Endothelial cell of umbilical vein (primary cell): ENCODE measurements around the gene CEP250. TPM values are rescaled to one million over a fixed set of nuclear protein-coding genes. Genes with fewer than 3 reads are reported as not detected.

Experiments
- BruUV-seq: library from RNA; stranded (reverse); fragments of 400-500 nt; replicated peaks from 2 replicates; lab custom pipeline; 2021; lab: Mats Ljungman, UMichigan
- CTCF ChIA-PET: fragments of 300-600, 350-600 bp; sonication (Branson Sonifier 250); formaldehyde crosslinking; loops from one replicate; lab custom pipeline; 2021; ENCODE audit warnings: antibody characterized with exemption, inconsistent platforms; lab: Charles Lee
- POLR2A ChIA-PET: fragments of 300-600, 350-600 bp; sonication (Branson Sonifier 250); formaldehyde crosslinking; loops from one replicate; lab custom pipeline; 2021; ENCODE audit warnings: antibody characterized with exemption, inconsistent platforms; lab: Charles Lee
- DNase-seq: peaks from one replicate; pipeline ENCODE4 v3.0.0-alpha.2; 2011; ENCODE audit warnings: low read depth, low spot score
- FAIRE-seq: peaks from 2 replicates; lab custom pipeline; 2011; peaks lifted over from hg19 to GRCh38; lab: Jason Lieb, UNC
- H2AFZ ChIP-seq: 2 replicates; pipeline ENCODE4 v1.6.0; 2012; ENCODE audit warnings: low read depth, low read length, control low read depth, inconsistent platforms
- H3K27ac ChIP-seq: 2 replicates; pipeline ENCODE4 v1.5.1; 2011; ENCODE audit warnings: low read depth, mild to moderate bottlenecking, control low read depth, low read length, moderate library complexity; ENCODE audit not compliant: insufficient read depth
- H3K27me3 ChIP-seq, 2 experiments: 2 replicates each; pipeline versions ENCODE4 v1.6.0 to v1.6.1; 2011; ENCODE audit warnings: low read length in 2 of 2, mixed read lengths in 1 of 2; ENCODE audit not compliant: control insufficient read depth in 2 of 2, insufficient read depth in 2 of 2
- H3K36me3 ChIP-seq, 2 experiments: 2 replicates in 1 of 2; 3 replicates in 1 of 2; pipeline ENCODE4 v1.5.1; 2011; ENCODE audit warnings: low read length in 2 of 2, mild to moderate bottlenecking in 1 of 2, moderate library complexity in 1 of 2; ENCODE audit not compliant: control insufficient read depth in 2 of 2, insufficient read depth in 2 of 2; ENCODE audit errors: extremely low read depth in 1 of 2
- H3K4me1 ChIP-seq: 3 replicates; pipeline ENCODE4 v1.5.1; 2011; ENCODE audit warnings: mild to moderate bottlenecking, low read length; ENCODE audit not compliant: control insufficient read depth, insufficient read depth; ENCODE audit errors: extremely low read depth
- H3K4me2 ChIP-seq: 2 replicates; pipeline ENCODE4 v1.6.1; 2011; ENCODE audit warnings: low read length, control low read depth, mixed read lengths; ENCODE audit not compliant: insufficient read depth
- H3K4me3 ChIP-seq, 3 experiments: fragments of 200-600 bp in 1 of 3; sonication (generic), shearing (Covaris generic) in 1 of 3; replicated peaks in 1 of 3; 2 replicates each; pipeline ENCODE4 v1.5.1; 2011 to 2016; ENCODE audit warnings: control low read depth in 3 of 3, low read length in 3 of 3, mild to moderate bottlenecking in 2 of 3, inconsistent platforms in 1 of 3, low read depth in 1 of 3, moderate library complexity in 1 of 3; ENCODE audit not compliant: insufficient read depth in 1 of 3
- H3K79me2 ChIP-seq: 2 replicates; pipeline ENCODE4 v1.6.0; 2012; ENCODE audit warnings: low read length, inconsistent platforms; ENCODE audit not compliant: control insufficient read depth, insufficient read depth
- H3K9ac ChIP-seq: replicated peaks from 2 replicates; pipeline ENCODE3; 2011; ENCODE audit warnings: low read length, control low read depth; ENCODE audit not compliant: insufficient read depth; ENCODE audit errors: extremely low read depth
- H3K9me1 ChIP-seq: replicated peaks from 3 replicates; pipeline ENCODE4 v1.6.0; 2011; ENCODE audit warnings: mild to moderate bottlenecking, low read length; ENCODE audit not compliant: control insufficient read depth, insufficient read depth; ENCODE audit errors: extremely low read depth
- H3K9me3 ChIP-seq: replicated peaks from 2 replicates; pipeline ENCODE4 v1.5.1; 2012; ENCODE audit warnings: low read length, inconsistent platforms; ENCODE audit not compliant: control insufficient read depth, insufficient read depth
- H4K20me1 ChIP-seq: replicated peaks from 2 replicates; pipeline ENCODE3; 2011; ENCODE audit warnings: mild to moderate bottlenecking, low read length; ENCODE audit not compliant: control insufficient read depth, insufficient read depth; ENCODE audit errors: extremely low read depth
- CTCF ChIP-seq, 2 donors: IDR thresholded peaks; 1 replicate in 1 of 2; 2 replicates in 1 of 2; pipeline ENCODE4 v1.5.1; 2011; ENCODE audit warnings: low read length in 2 of 2, mild to moderate bottlenecking in 2 of 2, moderate library complexity in 2 of 2, control low read depth in 1 of 2, inconsistent platforms in 1 of 2, low read depth in 1 of 2; ENCODE audit not compliant: insufficient read depth in 1 of 2; ENCODE audit errors: extremely low read depth in 1 of 2
- EZH2 ChIP-seq: IDR thresholded peaks from 2 replicates; pipeline ENCODE4 v1.6.1; 2012; ENCODE audit warnings: borderline replicate concordance, low read depth, mild to moderate bottlenecking, moderate library complexity, low read length, inconsistent platforms; ENCODE audit not compliant: severe bottlenecking
- FOS ChIP-seq: IDR thresholded peaks from 2 replicates; pipeline ENCODE4 v1.6.1; 2011; ENCODE audit warnings: mild to moderate bottlenecking, low read length, moderate library complexity, borderline replicate concordance; ENCODE audit not compliant: insufficient read depth
- JUN ChIP-seq: IDR thresholded peaks from 2 replicates; pipeline ENCODE4 v1.6.1; 2011; ENCODE audit warnings: borderline replicate concordance, low read depth; ENCODE audit not compliant: insufficient read length, insufficient read depth
- MAX ChIP-seq: IDR thresholded peaks from 2 replicates; pipeline ENCODE4 v1.6.1; 2011; ENCODE audit not compliant: insufficient read depth, insufficient read length
- POLR2AphosphoS5 ChIP-seq: IDR thresholded peaks from 2 replicates; pipeline ENCODE4 v1.6.1; 2012; ENCODE audit warnings: low read depth, mild to moderate bottlenecking, control low read depth, low read length, moderate library complexity; ENCODE audit not compliant: insufficient read depth
- dilution Hi-C: fragments of 300-500 bp; cut with MboI; formaldehyde crosslinking; loops from one replicate; pipeline ENCODE4 v1.15.0; 2019; ENCODE audit warnings: low sequenced_read_pairs; ENCODE audit not compliant: extremely low pct_ligation_motif_present
- intact Hi-C: fragments of 100-400 bp; cut with micrococcal nuclease; formaldehyde crosslinking; loops from one replicate; pipeline ENCODE4 v1.10.0; 2022
- polyA plus RNA-seq, 4 experiments: library from polyadenylated mRNA; depleted of rRNA in 3 of 4; stranded (reverse) in 3 of 4; unstranded in 1 of 4; fragments of >200 nt; gene quantifications; 2 replicates each; pipeline versions ENCODE4 v1.2.1 to v1.2.3, GENCODE V29; 2011 to 2012; ENCODE audit warnings: missing spikeins in 1 of 4
- total RNA-seq: library from RNA; stranded (reverse); gene quantifications from 2 replicates; pipeline ENCODE4 v1.2.3, GENCODE V29; 2021

Gene CEP250
- total and polyA plus RNA-seq, 2 donors (not counting 3 experiments of a cell fraction or from before 2014, with no cell fraction given), result 5.3 to 58.9 TPM

GRCh38 chr20:35468671-35469334 is 13.4 kb downstream of the CEP250 start:
- Histone ChIP-seq H3K9ac (no peak overlapping the region), H3K4me1 (peaks cover 11% of the 10 kb centered on the region), H3K79me2 (no peaks in the 10 kb centered on the region), H2AFZ (no peak overlapping the region), H3K27me3 (no peaks in the 10 kb centered on the region), H3K27ac (no peak overlapping the region), H3K9me3 (no peaks in the 10 kb centered on the region), H3K4me2 (no peak overlapping the region), H3K4me3 (no peak overlapping the region), H3K9me1 (no peaks in the 10 kb centered on the region), H4K20me1 (no peaks in the 10 kb centered on the region), H3K36me3 (peaks cover 13 to 18% of the 10 kb centered on the region in 2 experiments)
- dilution Hi-C loops, result no loop called here
- FAIRE-seq, result no peak
- ChIA-PET POLR2A (no interaction called here), CTCF (no interaction called here)
- DNase-seq, result no peak
- TF ChIP-seq POLR2AphosphoS5 (no peak), MAX (no peak), EZH2 (no peak), JUN (no peak), FOS (no peak), CTCF (IDR thresholded peaks at IDR 0.05; ENCODE audit: extremely low read depth in 1 of 2, insufficient read depth in 1 of 2, low read depth in 1 of 2, low read length in 2 of 2) (no peak)
- no TSS peak for BruUV-seq
- intact Hi-C loops, result no loop called here
